Measurements from ENCODE around the gene SUPT20H. TPM values are rescaled to one million over a fixed set of nuclear protein-coding genes. Genes with fewer than 3 reads are reported as not detected.

Gene SUPT20H
- total and polyA plus RNA-seq, 8 donors = 51.2 to 135 (median 107) TPM

DNA sequence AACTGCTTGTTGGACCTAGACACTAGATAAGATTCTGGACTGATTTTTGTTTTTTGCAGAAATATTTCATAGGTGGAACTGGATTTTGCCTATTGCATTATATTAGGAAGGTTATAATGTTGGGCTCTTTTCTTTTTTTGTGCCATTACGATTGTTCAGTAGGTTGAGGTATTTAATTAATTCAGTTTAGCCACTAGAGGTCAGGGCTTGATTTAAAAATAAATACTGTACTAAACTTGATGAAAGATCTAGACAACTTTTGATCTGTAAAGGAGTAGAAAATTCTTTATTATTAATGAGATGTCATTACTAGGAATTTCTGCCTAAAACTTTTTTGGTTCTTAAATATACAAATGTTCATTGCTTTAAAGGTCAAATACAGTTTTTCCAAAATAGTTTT, 15.2 kb upstream of the SUPT20H start:
- Histone ChIP-seq H3K27me3 (no peaks in the 10 kb centered on the region), H3K4me3 (no peak overlapping the region), H3K9me3 (no peaks in the 10 kb centered on the region), H3K4me1 (peaks cover 0 to 6% of the 10 kb centered on the region in 2 donors), H3K27ac (no peak overlapping the region), H3K36me3 (no peaks in the 10 kb centered on the region)
- ATAC-seq (peak; percentile 63), DNase-seq (peak in 1 of 4 donors; percentile 39)
- TF ChIP-seq, protein P1, sequence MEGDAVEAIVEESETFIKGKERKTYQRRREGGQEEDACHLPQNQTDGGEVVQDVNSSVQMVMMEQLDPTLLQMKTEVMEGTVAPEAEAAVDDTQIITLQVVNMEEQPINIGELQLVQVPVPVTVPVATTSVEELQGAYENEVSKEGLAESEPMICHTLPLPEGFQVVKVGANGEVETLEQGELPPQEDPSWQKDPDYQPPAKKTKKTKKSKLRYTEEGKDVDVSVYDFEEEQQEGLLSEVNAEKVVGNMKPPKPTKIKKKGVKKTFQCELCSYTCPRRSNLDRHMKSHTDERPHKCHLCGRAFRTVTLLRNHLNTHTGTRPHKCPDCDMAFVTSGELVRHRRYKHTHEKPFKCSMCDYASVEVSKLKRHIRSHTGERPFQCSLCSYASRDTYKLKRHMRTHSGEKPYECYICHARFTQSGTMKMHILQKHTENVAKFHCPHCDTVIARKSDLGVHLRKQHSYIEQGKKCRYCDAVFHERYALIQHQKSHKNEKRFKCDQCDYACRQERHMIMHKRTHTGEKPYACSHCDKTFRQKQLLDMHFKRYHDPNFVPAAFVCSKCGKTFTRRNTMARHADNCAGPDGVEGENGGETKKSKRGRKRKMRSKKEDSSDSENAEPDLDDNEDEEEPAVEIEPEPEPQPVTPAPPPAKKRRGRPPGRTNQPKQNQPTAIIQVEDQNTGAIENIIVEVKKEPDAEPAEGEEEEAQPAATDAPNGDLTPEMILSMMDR (IDR thresholded peaks at IDR 0.05) = peak; percentile 18 to 28
- intact Hi-C loops (cut with DNase I) = no loop called here

DNA sequence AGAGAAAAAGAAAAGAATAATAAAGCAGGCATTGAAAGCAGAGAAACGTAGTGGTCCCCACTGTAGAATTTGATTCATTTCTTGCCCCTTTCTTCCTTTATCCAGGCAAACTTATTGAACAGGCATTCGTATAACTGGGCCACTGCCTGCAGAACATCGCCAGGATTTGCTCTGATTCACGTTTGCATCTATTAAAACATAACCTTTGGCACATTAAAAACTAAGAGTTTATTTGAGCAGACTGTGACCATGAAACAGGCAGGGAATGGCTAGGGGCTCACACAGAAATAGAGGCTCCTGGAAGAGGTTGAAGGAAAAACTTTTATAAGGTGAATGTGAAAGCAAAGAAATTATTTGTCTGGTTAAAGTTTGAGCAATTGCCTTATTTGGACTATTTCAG, 12.5 kb upstream of the SUPT20H start:
- TF ChIP-seq, protein P1 (IDR thresholded peaks at IDR 0.05) = no peak
- Histone ChIP-seq H3K36me3 (no peaks in the 10 kb centered on the region), H3K4me1 (peaks cover 0 to 6% of the 10 kb centered on the region in 2 donors), H3K4me3 (no peak overlapping the region), H3K27me3 (no peaks in the 10 kb centered on the region), H3K27ac (no peak overlapping the region), H3K9me3 (no peaks in the 10 kb centered on the region)
- DNase-seq = no peak
- intact Hi-C loops (cut with DNase I) = no loop called here
- no peak for ATAC-seq

DNA sequence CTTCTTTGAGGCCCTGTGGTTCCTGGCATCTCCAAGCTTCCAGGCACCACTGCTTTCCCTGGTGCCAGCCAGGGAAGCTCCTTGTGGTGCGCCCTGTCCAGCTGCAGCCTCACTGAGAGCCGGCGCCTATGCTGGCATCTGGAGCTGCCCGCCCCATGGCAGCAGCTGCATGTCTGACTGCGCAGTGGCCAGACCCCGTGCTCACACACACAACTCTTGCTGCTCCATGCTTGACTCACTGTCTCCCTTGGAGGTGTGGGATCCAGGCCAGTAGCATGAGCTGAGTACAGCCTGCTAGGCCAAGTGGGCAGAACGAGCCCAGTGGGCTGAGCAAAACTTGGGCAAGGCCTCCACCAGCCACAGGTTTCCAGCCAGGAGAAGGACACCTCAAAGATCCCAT, 11.5 kb upstream of the SUPT20H start:
- Histone ChIP-seq H3K9me3 (no peaks in the 10 kb centered on the region), H3K27me3 (no peaks in the 10 kb centered on the region), H3K36me3 (no peaks in the 10 kb centered on the region), H3K4me1 (peaks cover 0 to 6% of the 10 kb centered on the region in 2 donors), H3K27ac (no peak overlapping the region), H3K4me3 (no peak overlapping the region)
- intact Hi-C loops (cut with DNase I) = no loop called here
- ATAC-seq (no peak), DNase-seq (no peak)
- TF ChIP-seq, protein P1 (IDR thresholded peaks at IDR 0.05) = no peak

DNA sequence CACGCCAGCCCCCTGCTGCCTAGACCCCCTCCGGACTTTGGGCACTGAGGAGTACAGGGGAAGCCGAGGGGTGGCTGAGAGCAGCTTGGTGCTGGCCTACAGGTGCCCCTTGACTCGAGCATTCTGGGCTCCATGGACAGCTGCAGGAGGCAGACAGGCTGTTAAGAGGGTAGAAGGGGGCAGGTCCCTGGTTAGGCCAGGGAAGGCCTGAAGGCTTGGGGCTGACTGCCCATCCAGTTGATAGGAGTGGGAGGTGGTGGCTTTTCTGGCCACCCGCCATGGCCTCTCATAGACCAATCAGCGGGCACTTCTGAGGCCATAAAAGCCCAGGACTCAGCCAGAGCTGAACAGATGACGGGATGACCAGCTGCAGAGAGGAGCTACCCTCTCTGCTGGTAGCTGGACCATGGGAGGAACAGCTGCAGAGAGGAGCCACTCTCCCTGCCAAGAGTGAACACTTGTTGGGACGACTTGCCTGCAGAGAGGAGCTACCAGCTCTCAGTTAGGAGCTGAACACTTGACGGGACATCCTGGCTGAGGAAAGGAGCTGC, 10.7 kb upstream of the SUPT20H start:
- peaks cover 0 to 2% of the 10 kb centered on the region in 2 donors for H3K4me1 ChIP-seq
- H3K36me3 ChIP-seq = no peaks in the 10 kb centered on the region
- ATAC-seq (no peak), DNase-seq (no peak)
- TF ChIP-seq, protein P1 (IDR thresholded peaks at IDR 0.05) = no peak
- no peaks in the 10 kb centered on the region for H3K27me3 ChIP-seq
- H3K9me3 ChIP-seq = no peaks in the 10 kb centered on the region
- intact Hi-C loops (cut with DNase I) = no loop called here
- no peak overlapping the region for H3K4me3 ChIP-seq
- no peak overlapping the region for H3K27ac ChIP-seq

DNA sequence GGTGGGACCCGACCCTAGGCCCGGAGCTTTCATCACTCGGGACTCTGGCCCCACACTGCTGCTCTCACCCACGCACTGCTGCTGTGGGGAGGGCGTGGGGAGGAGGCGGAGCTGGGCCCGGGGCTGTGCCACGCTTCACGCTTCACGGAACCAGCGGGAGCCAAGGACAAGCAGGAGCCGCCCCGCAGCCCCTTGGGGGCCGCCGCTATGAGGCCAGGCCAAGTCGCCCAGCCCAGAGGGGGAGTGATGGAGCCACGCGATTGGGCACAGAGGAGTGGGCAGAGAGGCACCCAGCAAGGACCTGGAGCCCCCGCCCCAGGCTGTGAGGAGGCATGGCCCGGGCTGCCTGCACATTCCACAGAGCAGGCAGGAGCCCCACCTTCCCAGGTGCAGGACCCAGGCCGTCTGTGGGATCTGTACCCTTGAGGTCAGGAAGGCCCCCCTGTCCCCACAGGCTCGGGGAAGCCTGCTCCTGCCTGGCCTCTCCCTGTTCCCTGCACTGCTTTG, 10.2 kb upstream of the SUPT20H start:
- TF ChIP-seq, protein P1 (IDR thresholded peaks at IDR 0.05) = no peak
- Histone ChIP-seq H3K4me3 (no peak overlapping the region), H3K27ac (no peak overlapping the region), H3K27me3 (no peaks in the 10 kb centered on the region), H3K9me3 (no peaks in the 10 kb centered on the region), H3K36me3 (no peaks in the 10 kb centered on the region), H3K4me1 (no peaks in the 10 kb centered on the region)
- intact Hi-C loops (cut with DNase I) = no loop called here
- DNase-seq (peak in 1 of 4 donors; percentile 74), ATAC-seq (no peak)
